Esophagus squamous epithelium (tissue), 4 donors: ENCODE measurements around the gene RGS6.

Experiments
- POLR2A ChIP-seq, 4 donors: fragments of 450-650 bp; IDR thresholded peaks; one replicate each; pipeline ENCODE4 v1.6.1; 2017; ENCODE audit warnings: antibody characterized with exemption in 4 of 4, mild to moderate bottlenecking in 4 of 4, moderate library complexity in 3 of 4
- TF ChIP-seq, protein P1 (sequence below), 6 experiments: fragments of 450-650 bp in 4 of 6; fragments of 200-600 bp in 2 of 6; sonication (generic) in 2 of 6; IDR thresholded peaks; one replicate each; pipeline ENCODE4 v1.5.1; 2016 to 2019; ENCODE audit warnings: antibody characterized with exemption in 6 of 6, mild to moderate bottlenecking in 4 of 6, moderate library complexity in 4 of 6

DNA sequence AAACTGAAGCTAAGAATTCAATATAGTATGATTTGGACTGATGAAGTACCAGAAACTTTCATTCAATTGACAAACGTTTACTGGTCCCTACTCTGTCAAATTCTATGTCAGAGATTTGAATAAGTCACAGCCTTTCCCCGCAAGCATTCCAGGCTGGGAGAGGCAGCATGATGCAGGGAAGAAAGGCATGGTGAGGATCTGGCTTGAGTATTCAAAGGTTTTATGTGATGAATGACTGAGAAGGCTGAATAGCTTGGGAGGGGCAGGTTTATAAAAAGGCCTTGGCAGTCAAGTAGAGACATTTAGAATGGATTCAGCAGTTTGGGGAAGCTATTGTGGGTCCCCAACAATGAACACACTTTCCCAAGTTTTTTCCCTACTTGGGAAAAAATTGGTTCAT is 529.8 kb downstream of the RGS6 start:
- TF ChIP-seq, protein P1, sequence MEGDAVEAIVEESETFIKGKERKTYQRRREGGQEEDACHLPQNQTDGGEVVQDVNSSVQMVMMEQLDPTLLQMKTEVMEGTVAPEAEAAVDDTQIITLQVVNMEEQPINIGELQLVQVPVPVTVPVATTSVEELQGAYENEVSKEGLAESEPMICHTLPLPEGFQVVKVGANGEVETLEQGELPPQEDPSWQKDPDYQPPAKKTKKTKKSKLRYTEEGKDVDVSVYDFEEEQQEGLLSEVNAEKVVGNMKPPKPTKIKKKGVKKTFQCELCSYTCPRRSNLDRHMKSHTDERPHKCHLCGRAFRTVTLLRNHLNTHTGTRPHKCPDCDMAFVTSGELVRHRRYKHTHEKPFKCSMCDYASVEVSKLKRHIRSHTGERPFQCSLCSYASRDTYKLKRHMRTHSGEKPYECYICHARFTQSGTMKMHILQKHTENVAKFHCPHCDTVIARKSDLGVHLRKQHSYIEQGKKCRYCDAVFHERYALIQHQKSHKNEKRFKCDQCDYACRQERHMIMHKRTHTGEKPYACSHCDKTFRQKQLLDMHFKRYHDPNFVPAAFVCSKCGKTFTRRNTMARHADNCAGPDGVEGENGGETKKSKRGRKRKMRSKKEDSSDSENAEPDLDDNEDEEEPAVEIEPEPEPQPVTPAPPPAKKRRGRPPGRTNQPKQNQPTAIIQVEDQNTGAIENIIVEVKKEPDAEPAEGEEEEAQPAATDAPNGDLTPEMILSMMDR (IDR thresholded peaks at IDR 0.05) = no peak
- no peak for TF ChIP-seq POLR2A (IDR thresholded peaks at IDR 0.05)
